HEK293 (cell line): ENCODE results near the gene PTRH1.

Experiments
- GFI1B ChIP-seq: fragments of 450-650 bp; formaldehyde crosslinking; IDR thresholded peaks from 2 replicates; pipeline ENCODE4 v1.5.1; 2016; ENCODE audit warnings: missing biosample characterization, missing genetic modification characterization
- GLIS2 ChIP-seq: fragments of 450-650 bp; formaldehyde crosslinking; IDR thresholded peaks from 2 replicates; pipeline ENCODE4 v1.5.1; 2016; ENCODE audit warnings: missing biosample characterization, missing genetic modification characterization
- HOXA7 ChIP-seq: sonication (generic); formaldehyde crosslinking; IDR thresholded peaks from 2 replicates; pipeline ENCODE4 v1.8.1; 2022; ENCODE audit warnings: missing genetic modification reagents, borderline replicate concordance
- KLF1 ChIP-seq: fragments of 450-650 bp; formaldehyde crosslinking; IDR thresholded peaks from 2 replicates; pipeline ENCODE4 v1.5.1; 2016; ENCODE audit warnings: missing biosample characterization, missing genetic modification characterization
- KLF8 ChIP-seq: fragments of 450-650 bp; formaldehyde crosslinking; IDR thresholded peaks from 2 replicates; pipeline ENCODE4 v1.5.1; 2016; ENCODE audit warnings: missing biosample characterization, missing genetic modification characterization
- KLF9 ChIP-seq: fragments of 450-650 bp; formaldehyde crosslinking; IDR thresholded peaks from 2 replicates; pipeline ENCODE4 v1.5.1; 2016; ENCODE audit warnings: missing biosample characterization, missing genetic modification characterization, low read depth
- PRDM1 ChIP-seq: fragments of 450-650 bp; formaldehyde crosslinking; IDR thresholded peaks from 2 replicates; pipeline ENCODE4; 2016; ENCODE audit warnings: missing biosample characterization, missing genetic modification characterization
- RBAK ChIP-seq: fragments of 450-650 bp; formaldehyde crosslinking; IDR thresholded peaks from 2 replicates; pipeline ENCODE4 v1.5.1; 2016; ENCODE audit warnings: missing biosample characterization, missing genetic modification characterization
- SCRT1 ChIP-seq: fragments of 450-650 bp; formaldehyde crosslinking; IDR thresholded peaks from 2 replicates; pipeline ENCODE4 v1.5.1; 2016; ENCODE audit warnings: missing biosample characterization, missing genetic modification characterization, borderline replicate concordance
- SCRT2 ChIP-seq: fragments of 450-650 bp; formaldehyde crosslinking; IDR thresholded peaks from 2 replicates; pipeline ENCODE4 v1.5.1; 2016; ENCODE audit warnings: missing biosample characterization, missing genetic modification characterization
- SETDB1 ChIP-seq: IDR thresholded peaks from one replicate; pipeline ENCODE4 v1.6.1; 2017; ENCODE audit warnings: mild to moderate bottlenecking, low read length, moderate library complexity, mixed read lengths; ENCODE audit not compliant: insufficient read length
- ZBTB17 ChIP-seq: fragments of 450-650 bp; formaldehyde crosslinking; IDR thresholded peaks from 2 replicates; pipeline ENCODE4 v1.5.1; 2016; ENCODE audit warnings: missing biosample characterization, missing genetic modification characterization
- ZBTB7A ChIP-seq: fragments of 450-650 bp; formaldehyde crosslinking; IDR thresholded peaks from 2 replicates; pipeline ENCODE4 v1.5.1; 2016; ENCODE audit warnings: low read depth, missing biosample characterization, missing genetic modification characterization
- ZNF10 ChIP-seq: fragments of 450-650 bp; formaldehyde crosslinking; IDR thresholded peaks from 2 replicates; pipeline ENCODE4 v1.5.1; 2017; ENCODE audit warnings: missing biosample characterization, missing genetic modification characterization
- ZNF132 ChIP-seq: fragments of 450-650 bp; formaldehyde crosslinking; IDR thresholded peaks from 2 replicates; pipeline ENCODE4 v1.5.1; 2017; ENCODE audit warnings: missing biosample characterization, missing genetic modification characterization, borderline replicate concordance
- ZNF146 ChIP-seq: fragments of 450-650 bp; formaldehyde crosslinking; IDR thresholded peaks from 2 replicates; pipeline ENCODE4 v1.5.1; 2016; ENCODE audit warnings: missing biosample characterization, missing genetic modification characterization
- ZNF174 ChIP-seq: fragments of 450-650 bp; formaldehyde crosslinking; IDR thresholded peaks from 2 replicates; pipeline ENCODE4 v1.5.0; 2017; ENCODE audit warnings: missing biosample characterization, mild to moderate bottlenecking, missing genetic modification characterization
- ZNF19 ChIP-seq: fragments of 450-650 bp; formaldehyde crosslinking; IDR thresholded peaks from 2 replicates; pipeline ENCODE4; 2016; ENCODE audit warnings: missing biosample characterization, missing genetic modification characterization, low read depth
- ZNF2 ChIP-seq: fragments of 450-650 bp; formaldehyde crosslinking; IDR thresholded peaks from 2 replicates; pipeline ENCODE4 v1.5.1; 2016; ENCODE audit warnings: missing biosample characterization, missing genetic modification characterization
- ZNF202 ChIP-seq: fragments of 450-650 bp; formaldehyde crosslinking; IDR thresholded peaks from 2 replicates; pipeline ENCODE4 v1.5.1; 2016; ENCODE audit warnings: missing biosample characterization, missing genetic modification characterization, borderline replicate concordance
- ZNF211 ChIP-seq: fragments of 450-650 bp; formaldehyde crosslinking; IDR thresholded peaks from 2 replicates; pipeline ENCODE4 v1.5.1; 2016; ENCODE audit warnings: low read depth, missing biosample characterization, missing genetic modification characterization
- ZNF248 ChIP-seq: fragments of 450-650 bp; formaldehyde crosslinking; IDR thresholded peaks from 2 replicates; pipeline ENCODE4 v1.5.1; 2017; ENCODE audit warnings: missing biosample characterization, missing genetic modification characterization
- ZNF266 ChIP-seq: fragments of 450-650 bp; formaldehyde crosslinking; IDR thresholded peaks from 2 replicates; pipeline ENCODE4 v1.5.1; 2016; ENCODE audit warnings: missing biosample characterization, missing genetic modification characterization, low read depth
- ZNF37A ChIP-seq: fragments of 450-650 bp; IDR thresholded peaks from 2 replicates; pipeline ENCODE4 v1.5.1; 2018; ENCODE audit warnings: missing biosample characterization, missing genetic modification characterization
- ZNF394 ChIP-seq: fragments of 450-650 bp; formaldehyde crosslinking; IDR thresholded peaks from 2 replicates; pipeline ENCODE4 v1.5.1; 2016; ENCODE audit warnings: missing biosample characterization, missing genetic modification characterization, mild to moderate bottlenecking, moderate library complexity, borderline replicate concordance
- ZNF416 ChIP-seq: fragments of 450-650 bp; formaldehyde crosslinking; IDR thresholded peaks from 2 replicates; pipeline ENCODE4 v1.5.1; 2016; ENCODE audit warnings: missing biosample characterization, missing genetic modification characterization
- ZNF530 ChIP-seq: fragments of 450-650 bp; formaldehyde crosslinking; IDR thresholded peaks from 2 replicates; pipeline ENCODE4 v1.5.1; 2016; ENCODE audit warnings: low read depth, missing biosample characterization, missing genetic modification characterization
- ZNF621 ChIP-seq: fragments of 450-650 bp; formaldehyde crosslinking; IDR thresholded peaks from 2 replicates; pipeline ENCODE4 v1.5.1; 2017; ENCODE audit warnings: missing biosample characterization, missing genetic modification characterization
- ZNF76 ChIP-seq: fragments of 450-650 bp; formaldehyde crosslinking; IDR thresholded peaks from 2 replicates; pipeline ENCODE4; 2016; ENCODE audit warnings: low read depth, missing biosample characterization, missing genetic modification characterization, borderline replicate concordance
- ZSCAN5A ChIP-seq: fragments of 450-650 bp; formaldehyde crosslinking; IDR thresholded peaks from 2 replicates; pipeline ENCODE4 v1.5.1; 2016; ENCODE audit warnings: missing biosample characterization, missing genetic modification characterization
- TF ChIP-seq, protein P1 (sequence below): fragments of 450-650 bp; IDR thresholded peaks from 2 replicates; pipeline ENCODE4 v1.5.1; 2018; ENCODE audit warnings: missing biosample characterization, mild to moderate bottlenecking, missing genetic modification characterization
- TF ChIP-seq, protein P2 (sequence below): fragments of 450-650 bp; formaldehyde crosslinking; conservative IDR thresholded peaks from 2 replicates; pipeline ENCODE4 v1.5.1; 2016; ENCODE audit warnings: low read depth, missing biosample characterization, missing genetic modification characterization
- TF ChIP-seq, protein P3 (sequence below): fragments of 450-650 bp; formaldehyde crosslinking; IDR thresholded peaks from 2 replicates; pipeline ENCODE4 v1.5.1; 2017; ENCODE audit warnings: missing biosample characterization, mild to moderate bottlenecking, missing genetic modification characterization, moderate library complexity

PTRH1 gene

DNA sequence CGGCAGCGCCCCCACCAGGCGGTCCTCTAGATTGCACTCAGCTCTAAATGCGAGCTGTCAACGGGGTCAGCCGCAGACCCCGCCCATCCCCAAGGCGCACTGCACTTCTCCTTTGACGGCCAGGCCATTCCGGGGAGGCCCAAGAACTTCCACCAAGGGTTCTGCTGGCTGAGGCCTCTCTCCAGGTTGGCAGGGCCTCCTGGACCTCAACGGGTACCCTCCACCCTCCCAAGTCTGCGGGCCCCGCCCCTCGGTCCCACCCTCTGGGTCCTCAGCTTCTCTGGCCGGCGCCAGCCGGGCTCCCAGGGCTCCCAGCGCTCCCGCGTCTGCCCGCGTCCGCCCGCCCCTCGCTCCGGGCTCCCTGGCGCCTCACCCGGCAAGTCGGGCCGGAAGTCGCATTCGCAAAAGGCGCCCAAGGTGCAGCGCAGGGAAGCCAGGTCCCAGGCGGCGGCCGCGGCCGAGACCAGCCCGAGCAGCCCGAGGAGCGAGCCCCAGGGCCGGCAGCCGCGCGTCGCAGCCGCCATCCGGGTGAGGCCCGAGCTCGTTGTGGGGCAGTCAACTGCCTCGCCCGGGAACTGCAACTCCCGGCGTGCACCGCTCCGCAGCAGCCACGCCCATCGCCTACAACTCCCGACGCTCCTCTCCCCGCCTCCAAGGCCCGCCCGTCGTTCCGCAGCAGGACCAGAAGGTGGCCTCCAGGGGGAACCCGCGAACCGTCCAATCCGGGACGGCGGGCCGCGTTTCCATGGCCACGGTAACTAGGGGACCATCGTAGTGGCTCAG is 19.5 kb upstream of the PTRH1 start, which contains the start of gene TOR2A (continued):
- TF ChIP-seq, protein P1, sequence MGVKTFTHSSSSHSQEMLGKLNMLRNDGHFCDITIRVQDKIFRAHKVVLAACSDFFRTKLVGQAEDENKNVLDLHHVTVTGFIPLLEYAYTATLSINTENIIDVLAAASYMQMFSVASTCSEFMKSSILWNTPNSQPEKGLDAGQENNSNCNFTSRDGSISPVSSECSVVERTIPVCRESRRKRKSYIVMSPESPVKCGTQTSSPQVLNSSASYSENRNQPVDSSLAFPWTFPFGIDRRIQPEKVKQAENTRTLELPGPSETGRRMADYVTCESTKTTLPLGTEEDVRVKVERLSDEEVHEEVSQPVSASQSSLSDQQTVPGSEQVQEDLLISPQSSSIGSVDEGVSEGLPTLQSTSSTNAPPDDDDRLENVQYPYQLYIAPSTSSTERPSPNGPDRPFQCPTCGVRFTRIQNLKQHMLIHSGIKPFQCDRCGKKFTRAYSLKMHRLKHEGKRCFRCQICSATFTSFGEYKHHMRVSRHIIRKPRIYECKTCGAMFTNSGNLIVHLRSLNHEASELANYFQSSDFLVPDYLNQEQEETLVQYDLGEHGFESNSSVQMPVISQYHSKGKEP (tag by site-specific recombination) = no peak
- peak; percentile 81 for TF ChIP-seq KLF8 (tag by site-specific recombination)
- no peak for TF ChIP-seq ZNF10 (tag by site-specific recombination)
- TF ChIP-seq ZNF76 = peak; percentile 98
- no peak for TF ChIP-seq ZNF416
- no peak for TF ChIP-seq PRDM1 (tag by site-specific recombination)
- TF ChIP-seq, protein P2, sequence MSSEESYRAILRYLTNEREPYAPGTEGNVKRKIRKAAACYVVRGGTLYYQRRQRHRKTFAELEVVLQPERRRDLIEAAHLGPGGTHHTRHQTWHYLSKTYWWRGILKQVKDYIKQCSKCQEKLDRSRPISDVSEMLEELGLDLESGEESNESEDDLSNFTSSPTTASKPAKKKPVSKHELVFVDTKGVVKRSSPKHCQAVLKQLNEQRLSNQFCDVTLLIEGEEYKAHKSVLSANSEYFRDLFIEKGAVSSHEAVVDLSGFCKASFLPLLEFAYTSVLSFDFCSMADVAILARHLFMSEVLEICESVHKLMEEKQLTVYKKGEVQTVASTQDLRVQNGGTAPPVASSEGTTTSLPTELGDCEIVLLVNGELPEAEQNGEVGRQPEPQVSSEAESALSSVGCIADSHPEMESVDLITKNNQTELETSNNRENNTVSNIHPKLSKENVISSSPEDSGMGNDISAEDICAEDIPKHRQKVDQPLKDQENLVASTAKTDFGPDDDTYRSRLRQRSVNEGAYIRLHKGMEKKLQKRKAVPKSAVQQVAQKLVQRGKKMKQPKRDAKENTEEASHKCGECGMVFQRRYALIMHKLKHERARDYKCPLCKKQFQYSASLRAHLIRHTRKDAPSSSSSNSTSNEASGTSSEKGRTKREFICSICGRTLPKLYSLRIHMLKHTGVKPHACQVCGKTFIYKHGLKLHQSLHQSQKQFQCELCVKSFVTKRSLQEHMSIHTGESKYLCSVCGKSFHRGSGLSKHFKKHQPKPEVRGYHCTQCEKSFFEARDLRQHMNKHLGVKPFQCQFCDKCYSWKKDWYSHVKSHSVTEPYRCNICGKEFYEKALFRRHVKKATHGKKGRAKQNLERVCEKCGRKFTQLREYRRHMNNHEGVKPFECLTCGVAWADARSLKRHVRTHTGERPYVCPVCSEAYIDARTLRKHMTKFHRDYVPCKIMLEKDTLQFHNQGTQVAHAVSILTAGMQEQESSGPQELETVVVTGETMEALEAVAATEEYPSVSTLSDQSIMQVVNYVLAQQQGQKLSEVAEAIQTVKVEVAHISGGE = peak; percentile 84
- TF ChIP-seq ZBTB7A (tag by site-specific recombination) = no peak
- no peak for TF ChIP-seq ZNF202 (tag by site-specific recombination)
- TF ChIP-seq GLIS2 (tag by site-specific recombination) = no peak
- TF ChIP-seq ZNF2 (tag by site-specific recombination) = 0 out of 2 replicates have a peak, but pooled peaks have one; percentile 9
- no peak for TF ChIP-seq ZNF530 (tag by site-specific recombination)
- no peak for TF ChIP-seq ZNF146 (tag by site-specific recombination)
- TF ChIP-seq HOXA7 (CRISPR knock-in tag) = no peak
- TF ChIP-seq GFI1B (tag by site-specific recombination) = no peak
- TF ChIP-seq ZSCAN5A (tag by site-specific recombination) = no peak
- TF ChIP-seq SCRT2 (tag by site-specific recombination) = no peak
- TF ChIP-seq ZNF248 = no peak
- no peak for TF ChIP-seq ZNF211 (tag by site-specific recombination)
- no peak for TF ChIP-seq SETDB1
- TF ChIP-seq, protein P3, sequence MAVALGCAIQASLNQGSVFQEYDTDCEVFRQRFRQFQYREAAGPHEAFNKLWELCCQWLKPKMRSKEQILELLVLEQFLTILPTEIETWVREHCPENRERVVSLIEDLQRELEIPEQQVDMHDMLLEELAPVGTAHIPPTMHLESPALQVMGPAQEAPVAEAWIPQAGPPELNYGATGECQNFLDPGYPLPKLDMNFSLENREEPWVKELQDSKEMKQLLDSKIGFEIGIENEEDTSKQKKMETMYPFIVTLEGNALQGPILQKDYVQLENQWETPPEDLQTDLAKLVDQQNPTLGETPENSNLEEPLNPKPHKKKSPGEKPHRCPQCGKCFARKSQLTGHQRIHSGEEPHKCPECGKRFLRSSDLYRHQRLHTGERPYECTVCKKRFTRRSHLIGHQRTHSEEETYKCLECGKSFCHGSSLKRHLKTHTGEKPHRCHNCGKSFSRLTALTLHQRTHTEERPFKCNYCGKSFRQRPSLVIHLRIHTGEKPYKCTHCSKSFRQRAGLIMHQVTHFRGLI = no peak
- TF ChIP-seq ZNF394 (tag by site-specific recombination) = peak; percentile 54; the same call in 1 of the 2 replicates
- no peak for TF ChIP-seq ZNF621 (tag by site-specific recombination)
- peak; percentile 95 for TF ChIP-seq KLF9 (tag by site-specific recombination)
- TF ChIP-seq ZNF19 = no peak
- no peak for TF ChIP-seq RBAK
- peak; percentile 76 for TF ChIP-seq KLF1 (tag by site-specific recombination)
- no peak for TF ChIP-seq ZNF37A (tag by site-specific recombination)
- no peak for TF ChIP-seq ZNF174 (tag by site-specific recombination)
- TF ChIP-seq ZNF132 (tag by site-specific recombination) = no peak
- TF ChIP-seq ZNF266 (tag by site-specific recombination) = no peak
- peak; percentile 61; the same call in 1 of the 2 replicates for TF ChIP-seq ZBTB17 (tag by site-specific recombination)
- no peak for TF ChIP-seq SCRT1 (tag by site-specific recombination)
